Measurements from ENCODE around the gene CCL18. TPM values are rescaled to one million over a fixed set of nuclear protein-coding genes. Genes with fewer than 3 reads are reported as not detected.
"Not testable (repeated sequence)": the region's sequence is repeated elsewhere in the genome, so short reads cannot be mapped to it uniquely, and the experiment has no call there.

The CCL18 gene
- total RNA-seq, 1 donor from 2014 or later = not detected

DNA sequence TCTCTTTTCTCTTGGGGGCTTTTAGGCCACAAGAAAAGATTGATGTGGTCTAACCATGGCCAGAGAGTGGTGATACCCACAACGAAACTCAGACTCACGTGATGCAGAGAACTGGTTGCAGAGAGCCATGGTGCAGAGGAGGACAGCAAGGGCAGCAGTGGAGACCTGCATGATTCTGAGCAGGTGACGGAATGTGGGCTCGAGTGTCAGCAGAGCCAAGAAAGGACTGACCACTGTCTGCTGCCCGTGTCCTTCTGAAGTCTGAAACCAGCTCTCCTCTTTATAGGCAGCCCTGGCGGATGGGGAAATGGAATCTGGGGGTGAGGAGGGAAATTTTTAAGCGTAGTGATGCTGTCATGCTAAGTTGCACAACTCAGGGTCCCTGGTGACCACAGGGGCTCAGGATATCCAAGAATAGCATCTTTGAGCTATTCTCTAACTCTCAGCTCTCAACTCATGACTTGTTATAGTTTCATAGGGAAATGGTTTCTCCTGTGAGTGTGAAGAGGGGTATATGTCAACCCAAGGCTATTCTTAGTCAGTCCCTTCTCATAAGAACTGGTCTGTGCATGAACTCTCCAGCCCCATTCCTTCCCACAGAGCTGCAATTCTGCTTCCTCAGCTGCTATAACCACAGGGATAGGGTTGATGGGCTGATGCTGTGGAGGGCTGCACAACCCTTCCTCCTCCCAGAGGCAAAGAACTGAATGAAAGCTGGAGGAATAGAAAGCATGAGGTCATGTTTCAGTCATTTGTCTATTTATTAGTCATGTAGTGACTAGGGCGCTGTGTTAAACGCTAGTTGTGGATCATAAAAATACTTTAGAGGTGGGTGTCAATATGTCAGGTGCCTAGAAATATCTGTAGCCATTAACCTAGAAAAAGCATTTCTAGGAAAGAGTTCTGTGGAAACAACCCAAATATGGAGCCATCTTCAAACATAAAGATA is 26.1 kb downstream of the CCL18 start, which contains the start of gene CCL3:
Gene CCL3, minus strand, starts transcription at position 256 of the 949 bp plus-strand sequence. Its CDS starts 85 bp downstream, at position 171.
- TF ChIP-seq, protein P1, sequence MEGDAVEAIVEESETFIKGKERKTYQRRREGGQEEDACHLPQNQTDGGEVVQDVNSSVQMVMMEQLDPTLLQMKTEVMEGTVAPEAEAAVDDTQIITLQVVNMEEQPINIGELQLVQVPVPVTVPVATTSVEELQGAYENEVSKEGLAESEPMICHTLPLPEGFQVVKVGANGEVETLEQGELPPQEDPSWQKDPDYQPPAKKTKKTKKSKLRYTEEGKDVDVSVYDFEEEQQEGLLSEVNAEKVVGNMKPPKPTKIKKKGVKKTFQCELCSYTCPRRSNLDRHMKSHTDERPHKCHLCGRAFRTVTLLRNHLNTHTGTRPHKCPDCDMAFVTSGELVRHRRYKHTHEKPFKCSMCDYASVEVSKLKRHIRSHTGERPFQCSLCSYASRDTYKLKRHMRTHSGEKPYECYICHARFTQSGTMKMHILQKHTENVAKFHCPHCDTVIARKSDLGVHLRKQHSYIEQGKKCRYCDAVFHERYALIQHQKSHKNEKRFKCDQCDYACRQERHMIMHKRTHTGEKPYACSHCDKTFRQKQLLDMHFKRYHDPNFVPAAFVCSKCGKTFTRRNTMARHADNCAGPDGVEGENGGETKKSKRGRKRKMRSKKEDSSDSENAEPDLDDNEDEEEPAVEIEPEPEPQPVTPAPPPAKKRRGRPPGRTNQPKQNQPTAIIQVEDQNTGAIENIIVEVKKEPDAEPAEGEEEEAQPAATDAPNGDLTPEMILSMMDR (IDR thresholded peaks at IDR 0.05; ENCODE audit: unreplicated experiment) = no peak
- H3K9me3 Mint-ChIP-seq (ENCODE audit: low read depth) = no peaks in the 10 kb centered on the region
- peaks cover 9% of the 10 kb centered on the region for H3K27me3 Mint-ChIP-seq
- peaks cover 22% of the 10 kb centered on the region for H3K4me1 Mint-ChIP-seq (ENCODE audit: low read depth)
- no peak within 1 kb of the TSS for H3K27ac Mint-ChIP-seq
- no peak within 1 kb of the TSS for H3K4me3 Mint-ChIP-seq (ENCODE audit: low read depth)
- no peaks in the 10 kb centered on the region for H3K36me3 Mint-ChIP-seq (ENCODE audit: insufficient read depth)
- DNase-seq (ENCODE audit: low spot score, unreplicated experiment) = no peak

DNA sequence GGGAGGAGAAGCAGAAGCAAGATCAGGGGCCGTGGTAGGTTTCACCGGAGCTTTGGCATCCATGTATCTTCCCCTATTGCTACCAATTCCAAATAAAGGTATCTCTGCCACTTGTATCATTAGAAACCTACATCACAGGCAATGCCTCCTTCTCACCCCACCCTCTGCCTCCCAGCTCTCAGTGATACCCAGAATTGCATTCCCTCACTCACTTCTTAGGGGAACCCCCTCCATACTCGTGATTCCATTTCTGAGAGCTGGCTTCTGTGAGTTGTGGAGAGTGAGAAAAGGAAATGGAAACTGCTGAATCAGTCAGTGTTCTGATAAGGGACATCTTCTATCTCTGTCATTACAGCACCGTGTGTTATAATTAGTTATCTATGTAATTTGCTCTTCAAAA is 28.2 kb downstream of the CCL18 start:
- Mint-ChIP-seq H3K9me3 (ENCODE audit: low read depth) (no peaks in the 10 kb centered on the region), H3K27ac (no peak overlapping the region), H3K27me3 (peaks cover 9% of the 10 kb centered on the region), H3K36me3 (ENCODE audit: insufficient read depth) (no peaks in the 10 kb centered on the region), H3K4me1 (ENCODE audit: low read depth) (peaks cover 10% of the 10 kb centered on the region), H3K4me3 (ENCODE audit: low read depth) (no peak overlapping the region)
- TF ChIP-seq, protein P1 (IDR thresholded peaks at IDR 0.05; ENCODE audit: unreplicated experiment) = no peak
- DNase-seq (ENCODE audit: low spot score, unreplicated experiment) = no peak

DNA sequence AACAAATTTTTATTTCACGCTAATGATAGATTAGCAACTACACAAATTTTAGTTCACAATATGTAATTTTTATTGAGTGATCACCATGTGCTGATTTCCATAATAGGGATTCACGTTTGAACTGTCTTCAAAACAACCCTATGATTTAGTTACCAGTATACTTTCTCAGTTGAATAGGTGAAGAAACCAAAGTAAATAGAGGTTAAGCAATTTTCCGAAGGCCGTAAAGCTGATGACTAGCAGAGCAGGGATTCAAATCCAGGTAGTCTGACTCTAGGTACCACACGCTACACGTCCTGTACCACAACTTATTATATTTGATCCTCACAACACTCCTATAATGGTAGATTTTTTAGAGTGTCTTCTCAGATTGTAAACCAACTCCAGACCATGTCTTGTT is 28.6 kb downstream of the CCL18 start:
- H3K27ac Mint-ChIP-seq; H3K4me1 Mint-ChIP-seq (ENCODE audit: low read depth); H3K27me3 Mint-ChIP-seq; H3K9me3 Mint-ChIP-seq (ENCODE audit: low read depth); H3K36me3 Mint-ChIP-seq (ENCODE audit: insufficient read depth); DNase-seq (ENCODE audit: low spot score, unreplicated experiment); H3K4me3 Mint-ChIP-seq (ENCODE audit: low read depth): not testable (repeated sequence)

DNA sequence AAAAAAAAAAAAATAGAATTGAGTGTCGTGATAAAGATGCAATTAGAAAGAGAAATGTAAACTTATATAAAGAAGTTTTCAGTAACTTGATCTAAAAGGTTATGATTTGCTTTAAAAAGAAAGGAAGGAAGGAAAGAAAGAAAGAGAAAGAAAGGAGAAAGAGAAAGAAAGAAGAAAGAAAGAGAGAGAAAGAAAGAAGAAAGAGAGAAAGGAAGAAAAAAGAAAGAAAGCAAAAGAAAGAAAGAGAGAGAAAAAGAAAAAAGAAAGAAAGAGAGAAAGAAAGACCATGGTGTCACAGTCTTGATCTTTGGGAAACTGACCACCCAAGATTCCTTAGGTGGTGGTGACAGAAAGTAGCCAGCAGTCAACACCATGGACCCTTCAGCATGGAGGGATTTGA is 30.2 kb downstream of the CCL18 start:
- no peak for DNase-seq (ENCODE audit: low spot score, unreplicated experiment)
- no peak overlapping the region for H3K27ac Mint-ChIP-seq
- no peaks in the 10 kb centered on the region for H3K36me3 Mint-ChIP-seq (ENCODE audit: insufficient read depth)
- H3K4me3 Mint-ChIP-seq (ENCODE audit: low read depth) = no peak overlapping the region
- TF ChIP-seq, protein P1 (IDR thresholded peaks at IDR 0.05; ENCODE audit: unreplicated experiment) = no peak
- H3K27me3 Mint-ChIP-seq = peaks cover 6% of the 10 kb centered on the region
- H3K4me1 Mint-ChIP-seq (ENCODE audit: low read depth) = peaks cover 2% of the 10 kb centered on the region
- H3K9me3 Mint-ChIP-seq (ENCODE audit: low read depth) = no peaks in the 10 kb centered on the region

DNA sequence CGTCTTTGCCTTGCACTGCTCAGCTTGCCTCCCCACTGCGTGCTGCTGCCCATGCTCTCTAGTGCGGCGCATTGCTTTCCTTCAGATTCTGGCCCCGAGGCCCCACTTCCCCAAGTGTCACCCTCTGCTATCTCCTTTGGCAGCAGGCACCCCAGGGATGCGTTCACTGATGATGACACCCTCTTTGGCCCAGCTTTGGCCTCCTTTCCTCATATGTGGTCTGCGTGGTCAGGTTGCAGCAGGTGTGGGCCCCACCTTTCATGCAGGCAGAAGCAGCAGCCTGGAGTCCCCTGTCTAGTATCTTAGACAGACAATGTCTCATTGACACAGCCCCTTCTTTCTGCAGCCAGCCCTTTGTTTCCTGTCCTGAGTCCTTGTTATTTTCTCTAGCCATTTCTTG is 30.7 kb downstream of the CCL18 start:
- H3K27me3 Mint-ChIP-seq = peaks cover 5% of the 10 kb centered on the region
- no peak for DNase-seq (ENCODE audit: low spot score, unreplicated experiment)
- TF ChIP-seq, protein P1 (IDR thresholded peaks at IDR 0.05; ENCODE audit: unreplicated experiment) = no peak
- H3K4me3 Mint-ChIP-seq (ENCODE audit: low read depth) = no peak overlapping the region
- no peak overlapping the region for H3K27ac Mint-ChIP-seq
- no peaks in the 10 kb centered on the region for H3K36me3 Mint-ChIP-seq (ENCODE audit: insufficient read depth)
- H3K9me3 Mint-ChIP-seq (ENCODE audit: low read depth) = no peaks in the 10 kb centered on the region
- H3K4me1 Mint-ChIP-seq (ENCODE audit: low read depth) = peaks cover 2% of the 10 kb centered on the region
